SU-DHL-6 (cell line): ENCODE data around the gene ITPRIPL2.

ENCODE experiments used
- H2AFZ ChIP-seq: fragments of 200-600 bp; sonication (generic); 2 replicates; pipeline ENCODE4 v1.6.1; 2014; ENCODE audit warnings: low read depth, mild to moderate bottlenecking, moderate library complexity, mixed read lengths, antibody characterized with exemption, low read length; ENCODE audit not compliant: severe bottlenecking
- H3F3A ChIP-seq: fragments of 200-600 bp; shearing (Covaris generic); 2 replicates; pipeline ENCODE4 v1.6.0; 2016; ENCODE audit warnings: antibody characterized with exemption, mild to moderate bottlenecking; ENCODE audit not compliant: insufficient read depth
- H3K27ac ChIP-seq: fragments of 200-600 bp; sonication (generic); 2 replicates; pipeline ENCODE4 v1.5.1; 2016; ENCODE audit warnings: low read depth, mild to moderate bottlenecking, low read length, moderate library complexity, mixed read lengths
- H3K27me3 ChIP-seq: fragments of 200-600 bp; sonication (generic), shearing (Covaris generic); 2 replicates; pipeline ENCODE4 v1.6.0; 2014; ENCODE audit warnings: mild to moderate bottlenecking, low read length
- H3K36me3 ChIP-seq: fragments of 200-600 bp; sonication (generic); 2 replicates; pipeline ENCODE4 v1.6.1; 2014; ENCODE audit warnings: mild to moderate bottlenecking, low read length, mixed read lengths
- H3K4me2 ChIP-seq: fragments of 300-600, 200-600 bp; shearing (Covaris generic), sonication (generic); 2 replicates; pipeline ENCODE4 v1.6.0; 2014; ENCODE audit warnings: low read length, low read depth, mild to moderate bottlenecking; ENCODE audit not compliant: poor library complexity, severe bottlenecking
- H3K4me3 ChIP-seq: fragments of 200-600 bp; sonication (generic); 2 replicates; pipeline ENCODE4 v1.5.1; 2014; ENCODE audit warnings: antibody characterized with exemption, low read length, mild to moderate bottlenecking, mixed read lengths; ENCODE audit not compliant: insufficient read depth, poor library complexity, severe bottlenecking
- H3K79me2 ChIP-seq: fragments of 200-600 bp; sonication (generic); 2 replicates; pipeline ENCODE4 v1.6.1; 2014; ENCODE audit warnings: mild to moderate bottlenecking, low read length, moderate library complexity; ENCODE audit not compliant: insufficient read depth
- H3K9ac ChIP-seq: fragments of 200-600 bp; sonication (generic); 2 replicates; pipeline ENCODE4 v1.7.0; 2014; ENCODE audit warnings: mild to moderate bottlenecking, low read length
- H3K9me2 ChIP-seq: fragments of 200-600 bp; sonication (generic); replicated peaks from 2 replicates; pipeline ENCODE4 v1.6.1; 2014; ENCODE audit warnings: low read length; ENCODE audit not compliant: insufficient read depth
- H3K9me3 ChIP-seq: fragments of 200-600 bp; sonication (generic); 2 replicates; pipeline ENCODE4 v1.6.1; 2014; ENCODE audit warnings: low read length, mixed read lengths; ENCODE audit not compliant: insufficient read depth
- H4K20me1 ChIP-seq: fragments of 200-600 bp; sonication (generic); 2 replicates; pipeline ENCODE4 v1.6.1; 2014; ENCODE audit warnings: low read depth, mild to moderate bottlenecking, antibody characterized with exemption, low read length, moderate library complexity, mixed read lengths
- EZH2phosphoT487 ChIP-seq: fragments of 200-600 bp; sonication (generic), shearing (Covaris generic); conservative IDR thresholded peaks from 2 replicates; pipeline ENCODE4 v1.6.1; 2018; ENCODE audit warnings: mild to moderate bottlenecking, antibody characterized with exemption, low read length, moderate library complexity, mixed read lengths
- TF ChIP-seq, protein P1 (sequence below): fragments of 200-600 bp; sonication (generic); IDR thresholded peaks from one replicate; pipeline ENCODE4 v1.5.1; 2017; ENCODE audit warnings: antibody characterized with exemption, mild to moderate bottlenecking, low read length, moderate library complexity; ENCODE audit not compliant: insufficient read depth, poor library complexity, severe bottlenecking

Gene ITPRIPL2

GRCh38 chr16:19130852-19131824, 17.4 kb downstream of the ITPRIPL2 start:
- Histone ChIP-seq H3K9ac (no peak overlapping the region), H3K9me2 (no peaks in the 10 kb centered on the region), H2AFZ (no peak overlapping the region), H3K4me3 (no peak overlapping the region), H3K79me2 (no peaks in the 10 kb centered on the region), H3K27me3 (no peaks in the 10 kb centered on the region), H3K9me3 (no peaks in the 10 kb centered on the region), H3K27ac (no peak overlapping the region), H3K36me3 (no peaks in the 10 kb centered on the region), H3F3A (no peaks in the 10 kb centered on the region), H3K4me2 (no peak overlapping the region), H4K20me1 (no peaks in the 10 kb centered on the region)
- TF ChIP-seq, protein P1, sequence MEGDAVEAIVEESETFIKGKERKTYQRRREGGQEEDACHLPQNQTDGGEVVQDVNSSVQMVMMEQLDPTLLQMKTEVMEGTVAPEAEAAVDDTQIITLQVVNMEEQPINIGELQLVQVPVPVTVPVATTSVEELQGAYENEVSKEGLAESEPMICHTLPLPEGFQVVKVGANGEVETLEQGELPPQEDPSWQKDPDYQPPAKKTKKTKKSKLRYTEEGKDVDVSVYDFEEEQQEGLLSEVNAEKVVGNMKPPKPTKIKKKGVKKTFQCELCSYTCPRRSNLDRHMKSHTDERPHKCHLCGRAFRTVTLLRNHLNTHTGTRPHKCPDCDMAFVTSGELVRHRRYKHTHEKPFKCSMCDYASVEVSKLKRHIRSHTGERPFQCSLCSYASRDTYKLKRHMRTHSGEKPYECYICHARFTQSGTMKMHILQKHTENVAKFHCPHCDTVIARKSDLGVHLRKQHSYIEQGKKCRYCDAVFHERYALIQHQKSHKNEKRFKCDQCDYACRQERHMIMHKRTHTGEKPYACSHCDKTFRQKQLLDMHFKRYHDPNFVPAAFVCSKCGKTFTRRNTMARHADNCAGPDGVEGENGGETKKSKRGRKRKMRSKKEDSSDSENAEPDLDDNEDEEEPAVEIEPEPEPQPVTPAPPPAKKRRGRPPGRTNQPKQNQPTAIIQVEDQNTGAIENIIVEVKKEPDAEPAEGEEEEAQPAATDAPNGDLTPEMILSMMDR: no peak
- no peak for TF ChIP-seq EZH2phosphoT487

GRCh38 chr16:19131825-19132218, 18.1 kb downstream of the ITPRIPL2 start:
- Histone ChIP-seq H4K20me1 (no peaks in the 10 kb centered on the region), H3K79me2 (no peaks in the 10 kb centered on the region), H2AFZ (no peak overlapping the region), H3K9ac (no peak overlapping the region), H3K4me3 (no peak overlapping the region), H3F3A (no peaks in the 10 kb centered on the region), H3K9me2 (no peaks in the 10 kb centered on the region), H3K36me3 (no peaks in the 10 kb centered on the region), H3K27ac (no peak overlapping the region), H3K27me3 (no peaks in the 10 kb centered on the region), H3K4me2 (no peak overlapping the region), H3K9me3 (no peaks in the 10 kb centered on the region)
- TF ChIP-seq, protein P1: no peak
- no peak for TF ChIP-seq EZH2phosphoT487

DNA sequence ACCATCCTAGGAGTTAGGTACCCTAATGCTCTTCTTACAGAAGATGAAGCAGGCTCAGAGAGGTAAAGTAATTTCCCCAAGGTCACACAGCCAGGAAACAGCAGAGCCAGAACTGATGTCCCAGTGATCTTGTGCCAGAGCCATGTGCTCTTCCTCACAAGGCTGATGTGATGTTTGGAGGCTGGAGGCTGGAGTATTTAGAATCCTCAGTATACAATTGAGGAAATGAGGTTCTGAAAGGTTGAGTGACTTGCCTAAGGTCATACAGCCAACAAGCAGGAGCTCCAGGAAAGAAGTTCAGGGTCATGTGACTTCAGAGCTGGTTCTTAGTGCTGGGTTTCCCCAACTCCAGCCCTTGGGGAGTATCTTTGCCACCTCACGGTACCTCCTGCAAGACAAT, 18.5 kb downstream of the ITPRIPL2 start:
- Histone ChIP-seq H3K9ac (no peak overlapping the region), H3K27ac (no peak overlapping the region), H3K36me3 (no peaks in the 10 kb centered on the region), H3K9me3 (no peaks in the 10 kb centered on the region), H3K4me3 (no peak overlapping the region), H2AFZ (no peak overlapping the region), H3K9me2 (no peaks in the 10 kb centered on the region), H3K4me2 (no peak overlapping the region), H3K79me2 (no peaks in the 10 kb centered on the region), H4K20me1 (no peaks in the 10 kb centered on the region), H3K27me3 (no peaks in the 10 kb centered on the region), H3F3A (no peaks in the 10 kb centered on the region)
- TF ChIP-seq EZH2phosphoT487: no peak
- TF ChIP-seq, protein P1: no peak
